Fibroblast of skin of back (primary cell): Measurements from ENCODE around the gene PRR22.
A peak's percentile ranks its signal among the peaks of the same experiment; 100 is the strongest.
"Not testable (repeated sequence)": the region's sequence is repeated elsewhere in the genome, so short reads cannot be mapped to it uniquely, and the experiment has no call there.

Source experiments
- DNase-seq: peaks from one replicate; pipeline ENCODE4 v3.0.0-alpha.2; 2013

Gene PRR22

GRCh38 chr19:5790559-5791520 lies 6.3 kb upstream of the PRR22 start, which contains the start of gene DUS3L:
DUS3L (minus strand) TSS chr19:5791163; CDS start chr19:5791141, 22 bp downstream.
- DNase-seq, result peak; percentile 98

- no peak for DNase-seq
These were observed 5.5 kb upstream of the PRR22 start for GRCh38 chr19:5789886-5790558.

- no peak for DNase-seq
These were observed 4.8 kb upstream of the PRR22 start for GRCh38 chr19:5789351-5789761.

GRCh38 chr19:5788422-5788821 lies 3.9 kb upstream of the PRR22 start:
- no peak for DNase-seq

GRCh38 chr19:5787409-5788182 lies 3.0 kb upstream of the PRR22 start:
- no peak for DNase-seq

- DNase-seq, result no peak
These were observed 2.3 kb upstream of the PRR22 start for GRCh38 chr19:5786593-5787408.

GRCh38 chr19:5785423-5785822 lies 877 bp upstream of the PRR22 start:
- DNase-seq, result no peak

- DNase-seq, result no peak
These were observed 1.3 kb downstream of the PRR22 start for GRCh38 chr19:5782945-5783919.

GRCh38 chr19:5782322-5782721 lies 2.2 kb downstream of the PRR22 start:
- no peak for DNase-seq

GRCh38 chr19:5780916-5781315 lies 3.6 kb downstream of the PRR22 start:
- not testable (repeated sequence) for DNase-seq

GRCh38 chr19:5778402-5778801 lies 6.1 kb downstream of the PRR22 start:
- DNase-seq, result no peak

GRCh38 chr19:5775668-5776309 lies 8.8 kb downstream of the PRR22 start:
- DNase-seq, result peak; percentile 61

GRCh38 chr19:5774921-5775320 lies 9.6 kb downstream of the PRR22 start:
- DNase-seq, result no peak

GRCh38 chr19:5773276-5773675 lies 11.3 kb downstream of the PRR22 start:
- no peak for DNase-seq

- DNase-seq, result no peak
These were observed 12.1 kb downstream of the PRR22 start for GRCh38 chr19:5772416-5772815.

- DNase-seq, result no peak
These were observed 16.6 kb downstream of the PRR22 start for GRCh38 chr19:5767949-5768348.

- no peak for DNase-seq
These were observed 19.3 kb downstream of the PRR22 start for GRCh38 chr19:5765220-5765619.

GRCh38 chr19:5762608-5763217 lies 21.8 kb downstream of the PRR22 start:
- DNase-seq, result no peak

GRCh38 chr19:5753743-5754142 lies 30.8 kb downstream of the PRR22 start:
- DNase-seq, result no peak

GRCh38 chr19:5751709-5752108 lies 32.8 kb downstream of the PRR22 start:
- no peak for DNase-seq
